Neutrophil (primary cell): ENCODE results near the gene DUSP8.
"Not testable (repeated sequence)": the region's sequence is repeated elsewhere in the genome, so short reads cannot be mapped to it uniquely, and the experiment has no call there.

Experiments
- H3K27ac ChIP-seq: fragments of 200-600 bp; sonication (generic); 2 replicates; pipeline ENCODE4 v1.5.1; 2016; ENCODE audit warnings: mild to moderate bottlenecking, moderate library complexity
- H3K27me3 ChIP-seq: fragments of 200-600 bp; sonication (generic); 2 replicates; pipeline ENCODE4 v1.6.0; 2016; ENCODE audit warnings: mild to moderate bottlenecking
- H3K36me3 ChIP-seq: fragments of 200-600 bp; sonication (generic); 2 replicates; pipeline ENCODE4 v1.5.1; 2017
- H3K4me1 ChIP-seq, 2 experiments: fragments of 200-600 bp in 1 of 2; sonication (generic) in 1 of 2; 1 replicate in 1 of 2; 2 replicates in 1 of 2; pipeline versions ENCODE4 v1.5.1 to v1.6.1; 2013 to 2016; ENCODE audit warnings: low read depth in 1 of 2, low read length in 1 of 2, mild to moderate bottlenecking in 1 of 2, moderate library complexity in 1 of 2; ENCODE audit not compliant: control insufficient read depth in 1 of 2, insufficient read depth in 1 of 2
- H3K4me3 ChIP-seq, 2 experiments: fragments of 200-600 bp in 1 of 2; sonication (generic) in 1 of 2; 1 replicate in 1 of 2; 2 replicates in 1 of 2; pipeline ENCODE4 v1.5.1; 2013 to 2016; ENCODE audit warnings: low read depth in 1 of 2, low read length in 1 of 2, mild to moderate bottlenecking in 1 of 2, moderate library complexity in 1 of 2
- H3K9me3 ChIP-seq: fragments of 200-600 bp; sonication (generic); 2 replicates; pipeline ENCODE4 v1.5.1; 2016
- CTCF ChIP-seq: fragments of 200-600 bp; sonication (generic); IDR thresholded peaks from 2 replicates; pipeline ENCODE4 v1.5.1; 2016; ENCODE audit warnings: antibody characterized with exemption

Gene DUSP8

GRCh38 chr11:1586699-1587098 is 14.6 kb upstream of the DUSP8 start:
- Histone ChIP-seq H3K9me3 (no peaks in the 10 kb centered on the region), H3K4me1 (peaks cover 8 to 9% of the 10 kb centered on the region in 2 experiments)

GRCh38 chr11:1584661-1585370 is 12.7 kb upstream of the DUSP8 start, which contains the start of gene KRTAP5-1:
Gene KRTAP5-1, minus strand, starts transcription at chr11:1585283. Its CDS starts 34 bp downstream, at chr11:1585249.
- peaks cover 57% of the 10 kb centered on the region for H3K27me3 ChIP-seq
- not testable (repeated sequence) for H3K4me1 ChIP-seq, H3K27ac ChIP-seq, H3K36me3 ChIP-seq, H3K9me3 ChIP-seq, H3K4me3 ChIP-seq

More at GRCh38 chr11:1586699-1587098, 14.6 kb upstream of the DUSP8 start:
- Histone ChIP-seq H3K4me3 (no peak overlapping the region), H3K27me3 (peaks cover 69% of the 10 kb centered on the region), H3K36me3 (no peaks in the 10 kb centered on the region), H3K27ac (no peak overlapping the region)
- no peak for TF ChIP-seq CTCF

GRCh38 chr11:1582909-1583308 is 10.8 kb upstream of the DUSP8 start:
- H3K36me3 ChIP-seq, H3K27ac ChIP-seq, H3K9me3 ChIP-seq, H3K4me3 ChIP-seq, H3K4me1 ChIP-seq: not testable (repeated sequence)
- peaks cover 58% of the 10 kb centered on the region for H3K27me3 ChIP-seq

GRCh38 chr11:1581976-1582375 is 9.9 kb upstream of the DUSP8 start:
- no peaks in the 10 kb centered on the region for H3K9me3 ChIP-seq
- H3K36me3 ChIP-seq: no peaks in the 10 kb centered on the region
- H3K4me1 ChIP-seq: no peaks in the 10 kb centered on the region
- no peak overlapping the region for H3K4me3 ChIP-seq
- no peak for TF ChIP-seq CTCF
- peaks cover 60% of the 10 kb centered on the region for H3K27me3 ChIP-seq
- no peak overlapping the region for H3K27ac ChIP-seq

- Histone ChIP-seq H3K4me3 (no peak overlapping the region), H3K27me3 (peaks cover 64% of the 10 kb centered on the region), H3K4me1 (peaks cover 0 to 14% of the 10 kb centered on the region in 2 experiments), H3K9me3 (no peaks in the 10 kb centered on the region), H3K36me3 (no peaks in the 10 kb centered on the region), H3K27ac (no peak overlapping the region)
- no peak for TF ChIP-seq CTCF
Observed at GRCh38 chr11:1576825-1577224, 4.8 kb upstream of the DUSP8 start.

- H3K36me3 ChIP-seq, H3K4me3 ChIP-seq, H3K27ac ChIP-seq, H3K9me3 ChIP-seq: not testable (repeated sequence)
- peaks cover 0 to 14% of the 10 kb centered on the region in 2 experiments for H3K4me1 ChIP-seq
- H3K27me3 ChIP-seq: peaks cover 73% of the 10 kb centered on the region
Observed at GRCh38 chr11:1575756-1576155, 3.7 kb upstream of the DUSP8 start.

GRCh38 chr11:1574933-1575242 is 2.8 kb upstream of the DUSP8 start:
- no peak for TF ChIP-seq CTCF
- no peaks in the 10 kb centered on the region for H3K9me3 ChIP-seq
- H3K36me3 ChIP-seq: no peaks in the 10 kb centered on the region
- peaks cover 81% of the 10 kb centered on the region for H3K27me3 ChIP-seq
- H3K4me3 ChIP-seq: no peak overlapping the region
- peaks cover 0 to 14% of the 10 kb centered on the region in 2 experiments for H3K4me1 ChIP-seq
- H3K27ac ChIP-seq: no peak overlapping the region
